OCI-LY3 (cell line): ENCODE data around the gene SLC30A4.
A peak's percentile ranks its signal among the peaks of the same experiment; 100 is the strongest.

Experiments
- H2AFZ ChIP-seq: fragments of 200-600, 300-600 bp; shearing (Covaris generic); 2 replicates; pipeline ENCODE4 v1.6.0; 2014; ENCODE audit warnings: antibody characterized with exemption, low read depth, low read length
- H3K27ac ChIP-seq: fragments of 200-600, 300-600 bp; sonication (generic); 2 replicates; pipeline ENCODE4 v1.5.1; 2014; ENCODE audit warnings: mild to moderate bottlenecking, low read length, moderate library complexity, mixed read lengths
- H3K27me3 ChIP-seq: fragments of 200-600, 300-600 bp; sonication (generic); 2 replicates; pipeline ENCODE4 v1.6.1; 2014; ENCODE audit warnings: low read depth, low read length, mixed read lengths
- H3K36me3 ChIP-seq: fragments of 200-600, 300-600 bp; sonication (generic); replicated peaks from 2 replicates; pipeline ENCODE3; 2014; ENCODE audit warnings: low read depth, low read length, mixed read lengths
- H3K4me1 ChIP-seq: fragments of 300-600, 200-600 bp; sonication (generic); 2 replicates; pipeline ENCODE4 v1.6.1; 2014; ENCODE audit warnings: low read length, mixed read lengths
- H3K4me2 ChIP-seq: fragments of 200-600, 300-600 bp; sonication (generic); 2 replicates; pipeline ENCODE4 v1.6.1; 2014; ENCODE audit warnings: low read length, mixed read lengths
- H3K4me3 ChIP-seq: fragments of 300-600, 200-600 bp; sonication (generic); 2 replicates; pipeline ENCODE4 v1.5.1; 2014; ENCODE audit warnings: antibody characterized with exemption, mild to moderate bottlenecking, low read length, moderate library complexity
- H3K79me2 ChIP-seq: fragments of 300-600, 200-600 bp; shearing (Covaris generic); 2 replicates; pipeline ENCODE4 v1.6.1; 2014; ENCODE audit warnings: mild to moderate bottlenecking, low read length, mixed read lengths
- H3K9ac ChIP-seq: fragments of 300-600, 200-600 bp; shearing (Covaris generic); 2 replicates; pipeline ENCODE4 v1.6.0; 2014; ENCODE audit warnings: mild to moderate bottlenecking, low read length, moderate library complexity
- H3K9me3 ChIP-seq: fragments of 200-600, 300-600 bp; shearing (Covaris generic); 2 replicates; pipeline ENCODE4 v1.6.1; 2014; ENCODE audit warnings: low read length, mixed read lengths; ENCODE audit not compliant: insufficient read depth
- H4K20me1 ChIP-seq: fragments of 200-600, 300-600 bp; sonication (generic); 2 replicates; pipeline ENCODE4 v1.6.1; 2016; ENCODE audit warnings: low read length, mixed read lengths; ENCODE audit not compliant: insufficient read depth
- EZH2phosphoT487 ChIP-seq: fragments of 200-600 bp; shearing (Covaris generic); IDR thresholded peaks from 2 replicates; pipeline ENCODE4 v1.6.1; 2018; ENCODE audit warnings: antibody characterized with exemption, mixed run types, low read depth
- TF ChIP-seq, protein P1 (sequence below): fragments of 200-600, 300-600 bp; sonication (generic); IDR thresholded peaks from 2 replicates; pipeline ENCODE4 v1.5.1; 2014; ENCODE audit warnings: antibody characterized with exemption, low read length, low read depth

SLC30A4 gene

GRCh38 chr15:45469441-45469840 is 53.1 kb downstream of the SLC30A4 start:
- TF ChIP-seq, protein P1, sequence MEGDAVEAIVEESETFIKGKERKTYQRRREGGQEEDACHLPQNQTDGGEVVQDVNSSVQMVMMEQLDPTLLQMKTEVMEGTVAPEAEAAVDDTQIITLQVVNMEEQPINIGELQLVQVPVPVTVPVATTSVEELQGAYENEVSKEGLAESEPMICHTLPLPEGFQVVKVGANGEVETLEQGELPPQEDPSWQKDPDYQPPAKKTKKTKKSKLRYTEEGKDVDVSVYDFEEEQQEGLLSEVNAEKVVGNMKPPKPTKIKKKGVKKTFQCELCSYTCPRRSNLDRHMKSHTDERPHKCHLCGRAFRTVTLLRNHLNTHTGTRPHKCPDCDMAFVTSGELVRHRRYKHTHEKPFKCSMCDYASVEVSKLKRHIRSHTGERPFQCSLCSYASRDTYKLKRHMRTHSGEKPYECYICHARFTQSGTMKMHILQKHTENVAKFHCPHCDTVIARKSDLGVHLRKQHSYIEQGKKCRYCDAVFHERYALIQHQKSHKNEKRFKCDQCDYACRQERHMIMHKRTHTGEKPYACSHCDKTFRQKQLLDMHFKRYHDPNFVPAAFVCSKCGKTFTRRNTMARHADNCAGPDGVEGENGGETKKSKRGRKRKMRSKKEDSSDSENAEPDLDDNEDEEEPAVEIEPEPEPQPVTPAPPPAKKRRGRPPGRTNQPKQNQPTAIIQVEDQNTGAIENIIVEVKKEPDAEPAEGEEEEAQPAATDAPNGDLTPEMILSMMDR: no peak
- TF ChIP-seq EZH2phosphoT487: no peak
- no peak overlapping the region for H2AFZ ChIP-seq
- no peaks in the 10 kb centered on the region for H3K79me2 ChIP-seq
- H3K4me3 ChIP-seq: no peak overlapping the region
- peaks cover 5% of the 10 kb centered on the region; the same call in 1 of the 2 replicates for H3K27me3 ChIP-seq
- H4K20me1 ChIP-seq: no peaks in the 10 kb centered on the region
- H3K36me3 ChIP-seq: no peaks in the 10 kb centered on the region
- no peak overlapping the region for H3K9ac ChIP-seq
- H3K9me3 ChIP-seq: no peaks in the 10 kb centered on the region
- H3K27ac ChIP-seq: no peak overlapping the region
- no peak overlapping the region for H3K4me2 ChIP-seq
- no peaks in the 10 kb centered on the region for H3K4me1 ChIP-seq

DNA sequence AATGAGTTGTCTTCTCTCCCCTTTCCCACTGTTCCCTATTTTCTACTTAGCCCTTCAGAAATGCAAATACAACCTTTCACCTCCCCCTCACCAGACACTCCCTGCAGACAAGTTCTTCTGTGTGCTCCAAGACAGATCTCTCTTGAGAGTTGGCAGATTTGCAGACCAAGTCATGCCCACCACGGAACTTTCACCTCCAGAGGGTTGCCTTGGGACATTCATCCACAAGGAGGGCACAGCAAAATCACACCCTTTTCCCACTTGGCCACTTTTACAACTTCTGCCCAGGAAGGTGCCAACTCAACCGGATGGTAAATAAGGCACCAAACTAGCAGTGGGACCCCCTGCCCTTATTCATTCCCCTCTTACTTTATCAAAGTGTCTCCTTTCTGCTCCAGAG is 53.5 kb downstream of the SLC30A4 start:
- Histone ChIP-seq H3K4me1 (no peaks in the 10 kb centered on the region), H3K9ac (no peak overlapping the region), H3K27me3 (peaks cover 5% of the 10 kb centered on the region; the same call in 1 of the 2 replicates), H3K4me2 (no peak overlapping the region), H3K36me3 (no peaks in the 10 kb centered on the region), H3K9me3 (no peaks in the 10 kb centered on the region), H2AFZ (no peak overlapping the region), H3K4me3 (no peak overlapping the region), H4K20me1 (no peaks in the 10 kb centered on the region), H3K27ac (no peak overlapping the region), H3K79me2 (no peaks in the 10 kb centered on the region)
- TF ChIP-seq, protein P1: no peak
- no peak for TF ChIP-seq EZH2phosphoT487

DNA sequence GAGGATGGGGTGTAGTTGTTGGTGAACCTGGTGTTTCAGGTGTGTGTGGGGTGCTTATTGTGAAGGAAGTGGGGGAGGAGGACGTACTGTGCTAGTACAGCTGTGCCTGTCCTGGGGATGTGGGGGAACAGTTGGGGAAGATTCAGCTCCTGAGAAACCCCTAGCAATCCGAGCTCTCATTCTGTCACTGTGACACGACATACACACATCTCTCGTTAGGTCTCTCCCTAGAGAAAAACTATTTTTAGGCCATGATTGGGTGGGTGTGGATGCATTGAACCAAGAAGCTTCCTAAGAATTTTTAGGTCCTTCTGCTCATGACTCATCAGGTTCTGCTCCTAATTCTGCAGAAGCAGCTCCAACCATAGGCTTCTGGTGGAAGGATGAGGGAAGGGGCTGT is 54.3 kb downstream of the SLC30A4 start:
- Histone ChIP-seq H3K4me3 (no peak overlapping the region), H4K20me1 (no peaks in the 10 kb centered on the region), H3K9ac (no peak overlapping the region), H3K4me2 (no peak overlapping the region), H3K27me3 (peaks cover 5% of the 10 kb centered on the region; the same call in 1 of the 2 replicates), H3K27ac (no peak overlapping the region), H3K9me3 (no peaks in the 10 kb centered on the region), H3K36me3 (no peaks in the 10 kb centered on the region), H3K4me1 (no peaks in the 10 kb centered on the region), H2AFZ (no peak overlapping the region), H3K79me2 (no peaks in the 10 kb centered on the region)
- TF ChIP-seq EZH2phosphoT487: no peak

DNA sequence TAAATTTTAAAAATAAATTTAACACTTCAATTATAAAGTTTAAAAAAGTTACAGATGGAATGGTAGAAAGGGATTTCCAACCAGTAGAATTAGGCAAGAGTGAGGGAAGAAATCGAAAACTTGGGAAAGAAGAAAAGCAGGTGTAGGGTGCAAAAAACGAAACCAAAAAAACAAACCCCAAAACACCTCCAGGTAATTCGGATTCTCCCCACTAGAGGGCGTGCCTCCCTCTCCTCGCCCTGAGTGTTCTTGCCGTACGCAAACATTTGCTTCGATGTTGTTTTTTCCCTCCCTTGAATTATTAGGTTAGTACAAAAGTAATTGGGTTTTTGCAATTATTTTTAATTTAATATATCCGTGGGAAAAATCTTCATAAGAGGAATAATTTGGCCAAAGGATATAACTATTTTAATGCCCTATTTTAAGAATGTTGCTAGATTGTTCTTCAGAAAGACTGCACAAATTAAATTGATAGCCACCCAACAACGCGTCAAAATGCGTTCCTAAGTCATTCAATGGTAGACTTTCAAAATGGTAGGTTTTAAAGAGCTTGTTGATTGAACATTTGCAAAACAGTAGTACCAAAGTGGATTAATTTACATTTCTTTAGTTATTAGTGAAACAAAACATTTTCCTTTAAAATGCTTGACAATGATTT is 63.7 kb downstream of the SLC30A4 start:
- Histone ChIP-seq H3K9me3 (no peaks in the 10 kb centered on the region), H3K36me3 (no peaks in the 10 kb centered on the region), H3K4me3 (peak overlapping the region; percentile 72), H2AFZ (peak overlapping the region; percentile 70; the same call in 1 of the 2 replicates), H4K20me1 (no peaks in the 10 kb centered on the region), H3K79me2 (no peaks in the 10 kb centered on the region), H3K9ac (peak overlapping the region; percentile 20; the same call in 1 of the 2 replicates), H3K27me3 (peaks cover 4% of the 10 kb centered on the region; the same call in 1 of the 2 replicates), H3K4me2 (peak overlapping the region; percentile 98), H3K27ac (no peak overlapping the region), H3K4me1 (peaks cover 45% of the 10 kb centered on the region)
- TF ChIP-seq, protein P1: peak; percentile 81
- no peak for TF ChIP-seq EZH2phosphoT487
